SK-N-DZ (cell line): ENCODE results near the gene CACNA1D.

ENCODE experiments used
- DNase-seq: peaks from one replicate; pipeline ENCODE4 v3.0.0-alpha.2; 2015; ENCODE audit warnings: low spot score

CACNA1D gene

DNA sequence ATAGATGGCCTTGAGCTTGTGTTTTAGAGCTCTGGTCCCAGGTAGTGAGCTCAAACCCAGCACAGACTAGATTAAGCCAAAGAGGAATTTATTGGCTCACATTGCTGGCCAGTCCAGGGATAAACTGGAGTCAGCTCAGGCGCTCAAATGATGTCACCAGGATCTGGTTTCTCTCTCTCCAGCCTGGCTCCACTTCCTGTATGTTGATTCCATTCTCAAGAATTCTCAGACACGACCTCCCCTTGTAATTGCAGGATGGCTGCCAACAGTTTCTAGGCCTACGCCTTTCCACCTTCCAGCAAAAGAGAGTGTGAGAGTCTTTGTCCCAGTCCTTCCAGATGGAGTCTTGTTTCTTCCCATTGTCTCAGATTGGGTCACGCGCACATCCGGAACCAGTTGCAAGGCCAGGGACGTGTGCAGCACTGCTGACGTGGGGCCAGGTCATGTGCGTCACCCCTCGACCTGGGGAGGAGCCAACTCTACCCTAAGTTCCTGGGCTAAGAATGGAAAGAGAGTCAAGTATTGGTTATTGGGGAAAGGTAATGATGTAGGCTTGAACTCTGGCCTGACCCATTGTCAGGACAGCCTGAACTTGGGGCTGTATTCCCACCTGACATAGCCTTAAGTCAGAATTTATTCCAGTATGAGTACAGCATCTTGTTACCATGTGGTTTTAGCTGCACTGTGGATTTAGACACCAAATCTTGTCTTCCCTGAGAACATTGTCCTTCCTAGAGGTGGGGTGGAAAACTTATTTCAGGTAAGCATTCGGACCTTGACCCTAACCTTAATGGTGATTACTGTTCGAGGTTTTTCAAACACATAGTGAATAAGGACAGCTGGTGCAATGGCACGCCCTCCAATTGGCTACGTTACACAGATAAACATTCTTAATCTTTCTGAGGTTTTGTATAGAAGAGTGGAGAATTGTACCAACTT is 31.6 kb downstream of the CACNA1D start:
- no peak for DNase-seq

DNA sequence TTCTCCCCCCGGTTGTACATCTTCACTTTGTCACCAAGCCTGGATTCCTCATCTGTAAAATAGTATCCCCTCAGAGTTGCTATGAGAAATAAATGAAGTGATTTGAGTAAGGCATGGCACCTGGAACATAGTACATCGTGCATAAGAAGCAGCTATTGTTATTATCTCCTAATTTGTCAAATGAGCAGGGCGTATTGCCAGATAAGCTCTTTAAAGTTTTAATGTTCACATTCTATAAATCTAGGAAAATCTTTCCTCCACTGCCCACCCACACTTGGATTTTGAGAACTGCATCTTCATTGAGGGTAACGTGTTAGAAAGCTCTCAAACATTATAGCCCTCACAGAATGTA is 32.3 kb downstream of the CACNA1D start:
- no peak for DNase-seq

DNA sequence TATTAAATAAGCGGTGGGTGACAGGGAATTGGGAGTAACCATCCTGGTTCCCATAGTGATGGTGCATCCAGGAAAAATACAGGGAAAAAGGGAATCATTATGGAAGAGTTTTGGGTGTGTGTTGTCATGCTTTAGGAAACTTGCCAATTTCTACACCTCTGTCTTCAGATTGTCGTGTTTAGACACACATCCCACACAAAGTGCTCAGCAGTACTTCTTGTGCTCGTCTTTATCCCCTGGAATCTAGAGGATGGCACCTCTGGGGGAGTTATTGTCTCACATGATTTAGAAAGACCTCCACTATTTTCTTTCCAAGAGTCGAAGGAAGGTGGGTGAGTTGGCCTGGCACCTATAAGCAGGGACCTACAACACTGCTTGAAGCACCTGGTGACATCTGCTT is 35.8 kb downstream of the CACNA1D start:
- DNase-seq, result no peak

DNA sequence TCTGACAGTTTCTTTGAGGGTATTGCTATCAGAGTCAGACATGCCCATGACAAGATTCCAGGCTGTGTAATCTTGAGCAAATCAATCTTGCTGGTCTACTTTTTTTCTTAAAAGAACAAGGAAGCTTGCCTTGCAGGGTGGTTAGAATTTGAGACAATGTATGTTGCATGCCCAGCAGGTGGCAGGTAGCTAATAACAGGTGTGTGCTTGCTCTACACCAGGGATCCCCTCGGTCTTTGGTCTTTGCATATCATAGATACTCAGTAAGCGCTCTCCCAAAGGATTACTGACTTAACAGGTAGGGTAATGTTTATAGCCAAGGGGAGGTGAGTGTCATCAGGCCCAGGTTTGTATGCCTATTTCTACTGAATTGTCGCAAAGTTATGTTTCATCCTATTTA is 37.3 kb downstream of the CACNA1D start:
- DNase-seq, result no peak

GRCh38 chr3:53533472-53533871 is 39.1 kb downstream of the CACNA1D start:
- DNase-seq, result no peak

GRCh38 chr3:53534216-53534615 is 39.8 kb downstream of the CACNA1D start:
- DNase-seq, result no peak

DNA sequence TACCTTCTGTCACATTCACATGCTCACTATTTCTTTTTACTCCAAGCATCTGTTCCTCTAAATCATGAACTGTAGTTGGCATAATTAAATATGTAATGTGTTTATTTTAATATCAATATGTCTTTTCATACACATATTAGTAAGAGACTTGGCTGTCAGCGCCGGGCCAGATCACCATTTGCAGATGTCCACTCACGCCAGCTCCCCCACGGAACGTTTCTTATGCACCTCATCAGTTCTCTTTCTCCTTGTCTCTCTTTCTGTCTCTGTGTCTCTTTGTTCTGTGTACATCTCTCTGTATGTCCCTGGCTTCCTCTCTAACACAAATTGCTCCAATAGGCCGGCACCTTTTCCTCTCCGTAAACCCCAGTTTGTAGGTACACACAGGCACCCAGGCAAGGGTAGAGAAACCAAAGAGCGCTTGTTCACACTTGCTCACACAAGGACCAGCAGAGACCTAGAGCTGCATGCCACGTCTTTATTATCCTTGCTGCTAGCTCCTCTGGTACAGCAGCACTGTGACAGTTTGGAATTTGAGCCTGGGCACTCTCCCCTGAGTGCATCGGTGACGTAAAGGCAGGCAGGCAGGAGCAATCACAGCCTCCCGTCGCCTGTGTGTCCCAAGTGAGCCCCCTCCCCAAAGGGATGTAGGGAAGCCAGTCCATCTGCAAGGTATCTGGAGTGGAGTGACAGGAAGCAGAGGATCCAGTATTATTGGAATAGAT is 40.4 kb downstream of the CACNA1D start:
- no peak for DNase-seq

- no peak for DNase-seq
These were observed 41.9 kb downstream of the CACNA1D start for GRCh38 chr3:53536282-53536681.

GRCh38 chr3:53544357-53544756 is 49.9 kb downstream of the CACNA1D start:
- no peak for DNase-seq

DNA sequence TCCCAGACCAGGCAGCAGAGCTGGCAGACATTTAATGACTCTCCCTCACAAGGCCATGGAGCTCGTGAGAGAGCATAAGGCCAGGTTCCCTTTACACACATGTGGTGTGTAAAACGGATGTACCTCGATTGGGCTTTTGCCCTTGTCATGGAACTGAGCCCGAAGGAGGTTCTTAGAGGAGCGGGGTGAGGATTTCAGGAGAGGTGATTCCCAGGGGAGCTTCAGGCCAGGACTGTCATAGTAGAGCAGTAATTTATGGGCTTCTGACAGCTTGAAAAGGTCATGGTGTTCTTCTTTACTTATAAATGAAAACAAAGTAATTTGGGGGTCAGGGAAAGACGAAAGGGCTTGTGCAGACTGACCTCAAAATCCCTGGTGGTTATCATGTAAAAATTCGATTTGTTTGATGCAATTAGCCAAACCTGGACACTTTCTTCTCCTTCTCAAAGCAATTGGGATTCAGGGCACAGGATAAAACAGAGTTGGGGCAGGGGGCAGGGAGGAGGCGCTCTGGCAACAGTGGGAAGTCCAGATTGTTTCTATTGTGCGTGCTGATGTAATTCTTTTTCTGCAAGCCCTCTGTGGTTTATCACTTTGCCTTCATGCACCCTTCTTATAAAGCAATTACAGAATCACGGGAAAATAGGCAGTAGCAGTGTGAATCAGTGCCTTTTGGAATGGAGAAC is 51.0 kb downstream of the CACNA1D start:
- peak; percentile 11 for DNase-seq

DNA sequence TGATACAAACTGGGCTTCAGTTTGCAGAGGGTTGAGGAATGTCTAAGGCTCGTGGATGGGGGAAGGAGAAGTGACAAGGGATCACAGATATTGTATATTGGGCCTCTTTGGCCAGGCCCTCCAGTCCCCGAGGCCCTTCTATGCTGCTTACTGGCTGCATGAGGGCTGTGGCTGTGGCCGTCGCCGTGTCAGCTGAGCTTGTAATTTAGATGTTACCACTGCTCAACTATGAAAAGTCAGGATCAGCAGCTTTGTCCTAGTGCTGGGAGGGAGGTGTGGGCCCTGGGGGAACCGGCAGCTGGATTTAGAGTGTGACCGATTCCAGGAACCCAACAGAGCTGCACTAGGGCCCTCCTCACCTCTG is 51.6 kb downstream of the CACNA1D start:
- no peak for DNase-seq

DNA sequence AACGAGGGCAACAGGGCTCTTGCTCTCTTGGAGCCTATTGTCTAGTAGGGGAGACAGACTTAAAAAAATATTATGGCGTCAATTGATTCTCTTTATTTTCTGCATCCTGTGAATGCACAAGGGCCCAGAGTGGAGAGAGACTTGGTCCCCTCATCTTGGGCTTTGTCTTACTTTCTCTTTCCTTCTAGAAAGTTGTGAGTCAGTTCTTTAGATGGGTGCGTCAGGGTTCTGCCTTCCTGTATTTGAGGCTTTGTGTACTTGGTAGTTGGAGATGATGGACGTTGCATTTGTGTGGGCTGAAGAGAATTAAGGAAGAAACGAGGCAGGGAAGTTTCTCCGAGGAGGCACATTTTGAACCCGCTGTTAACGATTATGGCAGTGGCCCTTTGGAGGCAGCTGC is 52.9 kb downstream of the CACNA1D start:
- DNase-seq, result no peak

DNA sequence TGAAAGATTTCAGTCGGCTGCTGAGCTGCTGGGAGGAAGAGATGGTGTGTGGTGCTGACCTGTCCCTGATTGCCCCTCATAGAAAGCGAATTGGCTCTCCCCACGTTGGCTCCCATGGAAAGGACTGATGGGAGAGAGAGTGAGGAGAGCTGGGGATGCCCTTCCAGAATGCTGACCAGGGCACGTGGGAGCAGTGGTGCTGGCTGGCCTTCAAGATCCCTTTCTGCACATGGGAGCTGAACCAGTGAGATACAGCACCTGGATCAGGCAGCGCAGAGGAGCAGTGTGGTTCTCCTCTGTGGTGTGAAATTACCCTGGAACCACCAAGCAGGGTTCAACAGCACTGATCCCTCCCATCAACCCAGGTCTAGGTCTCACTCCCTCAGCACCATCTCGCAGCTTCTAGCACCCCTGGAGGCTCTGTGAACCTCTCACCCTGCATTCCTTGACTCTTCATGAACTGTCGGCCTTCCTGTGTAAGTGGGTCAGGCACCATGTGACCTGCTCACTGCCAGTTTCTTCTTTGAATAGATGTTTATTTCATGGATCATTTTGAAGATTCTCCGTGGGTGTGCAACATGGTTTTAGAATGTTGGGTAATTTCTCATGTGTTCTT is 55.7 kb downstream of the CACNA1D start:
- no peak for DNase-seq

GRCh38 chr3:53551324-53551723 is 56.9 kb downstream of the CACNA1D start:
- no peak for DNase-seq

- no peak for DNase-seq
These were observed 58.3 kb downstream of the CACNA1D start for GRCh38 chr3:53552730-53553129.

GRCh38 chr3:53553200-53553599 is 58.8 kb downstream of the CACNA1D start:
- DNase-seq, result no peak

- DNase-seq, result no peak
These were observed 60.2 kb downstream of the CACNA1D start for GRCh38 chr3:53554559-53555067.

DNA sequence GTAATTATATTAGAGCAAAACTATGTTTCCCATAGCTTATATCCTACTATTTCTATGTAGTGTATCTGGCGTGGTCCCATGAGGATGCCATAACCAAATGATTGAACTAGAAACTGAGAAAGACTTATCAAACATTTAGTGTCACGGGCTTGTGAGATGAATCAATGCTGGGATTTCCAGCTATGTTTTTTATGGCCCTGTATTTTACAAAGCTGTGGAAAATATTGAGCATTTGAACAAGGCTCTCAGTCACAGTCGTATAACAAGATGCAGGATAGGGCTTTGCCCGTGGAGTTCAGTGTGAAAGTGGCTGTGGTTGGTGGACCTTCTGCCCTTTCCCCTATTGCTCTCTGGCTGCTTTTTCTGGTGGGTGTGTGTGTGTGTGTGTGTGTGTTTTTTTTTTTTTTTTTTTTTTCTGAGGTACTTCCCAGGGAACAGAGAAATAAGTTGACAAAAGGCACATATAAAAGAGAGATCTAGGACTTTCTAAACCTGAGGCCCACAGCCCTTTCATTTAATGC is 60.7 kb downstream of the CACNA1D start:
- no peak for DNase-seq

GRCh38 chr3:53566461-53567145 is 72.2 kb downstream of the CACNA1D start:
- no peak for DNase-seq

DNA sequence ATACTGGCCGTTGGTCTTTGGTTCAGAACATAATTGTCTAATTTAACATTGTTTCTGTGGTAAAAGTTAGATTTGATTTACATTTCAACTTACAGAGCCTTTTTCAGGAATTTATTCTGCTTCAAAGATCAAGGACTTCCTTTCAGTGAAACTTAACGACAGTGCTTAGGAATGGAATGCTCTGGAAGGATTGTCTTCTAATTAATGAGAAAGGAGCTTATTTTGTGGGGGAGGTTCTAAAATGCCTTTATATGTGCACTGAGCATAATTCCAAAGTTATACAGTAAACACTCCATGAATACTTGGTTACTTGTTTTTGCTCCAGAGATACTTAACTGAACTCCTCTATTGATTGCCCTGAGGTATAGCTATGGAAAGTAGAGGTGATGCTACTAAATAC is 75.7 kb downstream of the CACNA1D start:
- no peak for DNase-seq

- no peak for DNase-seq
These were observed 76.3 kb downstream of the CACNA1D start for GRCh38 chr3:53570709-53571108.
